SH-SY5Y (cell line): ENCODE data around the gene RAMP3.

Experiments used
- GATA2 ChIP-seq: IDR thresholded peaks from 2 replicates; pipeline ENCODE4 v1.6.1; 2011; ENCODE audit warnings: mild to moderate bottlenecking, low read depth, low read length
- GATA3 ChIP-seq: IDR thresholded peaks from 2 replicates; pipeline ENCODE4 v1.6.1; 2011; ENCODE audit warnings: low read depth, mild to moderate bottlenecking, low read length, moderate library complexity

DNA sequence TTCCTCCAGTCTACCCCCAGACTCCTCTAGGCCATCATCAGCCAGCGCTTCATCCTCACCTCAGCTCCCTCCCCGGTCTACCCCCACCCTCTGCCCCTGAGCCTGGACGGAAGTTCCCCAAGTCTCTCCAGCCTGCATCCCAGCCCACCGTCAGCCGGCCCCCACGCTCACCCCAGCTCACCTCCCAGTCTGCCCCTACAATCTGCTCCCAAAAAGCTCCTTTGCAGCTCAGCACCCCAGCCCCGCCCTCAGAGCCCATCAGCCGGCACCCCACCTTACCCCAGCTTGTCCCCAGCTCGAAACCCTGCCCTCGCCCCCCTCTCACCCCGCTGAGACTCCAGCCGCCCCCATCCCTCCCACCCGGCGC is 322 bp upstream of the RAMP3 start:
- TF ChIP-seq GATA2, result no peak
- no peak for TF ChIP-seq GATA3
